ENCODE measurements around the gene CLSTN2.

CLSTN2 gene

GRCh38 chr3:140236836-140237501 is 302.0 kb downstream of the CLSTN2 start:
- no peak for TF ChIP-seq CTCF (IDR thresholded peaks at IDR 0.05; ENCODE audit: low read depth, low read length)
- DNase-seq (ENCODE audit: low read depth, low spot score) = no peak
- in situ Hi-C loops (cut with HindIII; ENCODE audit: low sequenced_read_pairs) = no loop called here
- no peak overlapping the region for H3K4me3 ChIP-seq (ENCODE audit: low read depth, low read length)

GRCh38 chr3:140238646-140239314 is 303.8 kb downstream of the CLSTN2 start:
- in situ Hi-C loops (cut with HindIII; ENCODE audit: low sequenced_read_pairs) = no loop called here
- DNase-seq (ENCODE audit: low read depth, low spot score) = no peak

GRCh38 chr3:140242818-140243276 is 307.9 kb downstream of the CLSTN2 start:
- in situ Hi-C loops (cut with HindIII; ENCODE audit: low sequenced_read_pairs) = no loop called here
- peak; percentile 53 for DNase-seq (ENCODE audit: low read depth, low spot score)
- H3K4me3 ChIP-seq (ENCODE audit: low read depth, low read length) = no peak overlapping the region
- TF ChIP-seq CTCF (IDR thresholded peaks at IDR 0.05; ENCODE audit: low read depth, low read length) = no peak

More at GRCh38 chr3:140238646-140239314, 303.8 kb downstream of the CLSTN2 start:
- no peak overlapping the region for H3K4me3 ChIP-seq (ENCODE audit: low read depth, low read length)
- no peak for TF ChIP-seq CTCF (IDR thresholded peaks at IDR 0.05; ENCODE audit: low read depth, low read length)

- H3K4me3 ChIP-seq (ENCODE audit: low read depth, low read length) = no peak overlapping the region
- DNase-seq (ENCODE audit: low read depth, low spot score) = no peak
- in situ Hi-C loops (cut with HindIII; ENCODE audit: low sequenced_read_pairs) = no loop called here
- TF ChIP-seq CTCF (IDR thresholded peaks at IDR 0.05; ENCODE audit: low read depth, low read length) = no peak
Observed at GRCh38 chr3:140243575-140243974, 308.6 kb downstream of the CLSTN2 start.

GRCh38 chr3:140244893-140245292 is 309.9 kb downstream of the CLSTN2 start:
- H3K4me3 ChIP-seq (ENCODE audit: low read depth, low read length) = no peak overlapping the region

GRCh38 chr3:140246578-140246977 is 311.6 kb downstream of the CLSTN2 start:
- H3K4me3 ChIP-seq (ENCODE audit: low read depth, low read length) = no peak overlapping the region
- DNase-seq (ENCODE audit: low read depth, low spot score) = no peak
- in situ Hi-C loops (cut with HindIII; ENCODE audit: low sequenced_read_pairs) = no loop called here
- no peak for TF ChIP-seq CTCF (IDR thresholded peaks at IDR 0.05; ENCODE audit: low read depth, low read length)

More at GRCh38 chr3:140244893-140245292, 309.9 kb downstream of the CLSTN2 start:
- in situ Hi-C loops (cut with HindIII; ENCODE audit: low sequenced_read_pairs) = no loop called here
- DNase-seq (ENCODE audit: low read depth, low spot score) = no peak
- no peak for TF ChIP-seq CTCF (IDR thresholded peaks at IDR 0.05; ENCODE audit: low read depth, low read length)

Measured in astrocyte of the spinal cord (primary cell).